ENCODE measurements around the gene ITGAD. TPM values are rescaled to one million over a fixed set of nuclear protein-coding genes. Genes with fewer than 3 reads are reported as not detected.

The ITGAD gene
- total RNA-seq, 3 donors from 2014 or later, result 0.16 to 0.44 TPM; not detected in 1

- intact Hi-C loops (cut with DNase I; ENCODE audit: low total_unique reads), result no loop called here
These were observed 16.4 kb upstream of the ITGAD start for GRCh38 chr16:31376705-31377104.

GRCh38 chr16:31377210-31377903, 15.8 kb upstream of the ITGAD start:
- H3K27me3 ChIP-seq, result no peaks in the 10 kb centered on the region
- no peak for DNase-seq (ENCODE audit: low spot score in 2 of 2)
- no peak overlapping the region for H3K4me3 ChIP-seq
- intact Hi-C loops (cut with DNase I; ENCODE audit: low total_unique reads), result no loop called here
- TF ChIP-seq POLR2AphosphoS5 (IDR thresholded peaks at IDR 0.05) (no peak), POLR2A (IDR thresholded peaks at IDR 0.05) (no peak)
- TF ChIP-seq, protein P1, sequence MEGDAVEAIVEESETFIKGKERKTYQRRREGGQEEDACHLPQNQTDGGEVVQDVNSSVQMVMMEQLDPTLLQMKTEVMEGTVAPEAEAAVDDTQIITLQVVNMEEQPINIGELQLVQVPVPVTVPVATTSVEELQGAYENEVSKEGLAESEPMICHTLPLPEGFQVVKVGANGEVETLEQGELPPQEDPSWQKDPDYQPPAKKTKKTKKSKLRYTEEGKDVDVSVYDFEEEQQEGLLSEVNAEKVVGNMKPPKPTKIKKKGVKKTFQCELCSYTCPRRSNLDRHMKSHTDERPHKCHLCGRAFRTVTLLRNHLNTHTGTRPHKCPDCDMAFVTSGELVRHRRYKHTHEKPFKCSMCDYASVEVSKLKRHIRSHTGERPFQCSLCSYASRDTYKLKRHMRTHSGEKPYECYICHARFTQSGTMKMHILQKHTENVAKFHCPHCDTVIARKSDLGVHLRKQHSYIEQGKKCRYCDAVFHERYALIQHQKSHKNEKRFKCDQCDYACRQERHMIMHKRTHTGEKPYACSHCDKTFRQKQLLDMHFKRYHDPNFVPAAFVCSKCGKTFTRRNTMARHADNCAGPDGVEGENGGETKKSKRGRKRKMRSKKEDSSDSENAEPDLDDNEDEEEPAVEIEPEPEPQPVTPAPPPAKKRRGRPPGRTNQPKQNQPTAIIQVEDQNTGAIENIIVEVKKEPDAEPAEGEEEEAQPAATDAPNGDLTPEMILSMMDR (IDR thresholded peaks at IDR 0.05), result no peak
- H3K4me1 ChIP-seq, result no peaks in the 10 kb centered on the region
- no peak overlapping the region for H3K27ac ChIP-seq
- H3K36me3 ChIP-seq, result no peaks in the 10 kb centered on the region
- H3K9me3 ChIP-seq, result peaks cover 0 to 8% of the 10 kb centered on the region in 2 donors

More at GRCh38 chr16:31376705-31377104, 16.4 kb upstream of the ITGAD start:
- DNase-seq (ENCODE audit: low spot score in 2 of 2), result no peak
- TF ChIP-seq POLR2A (IDR thresholded peaks at IDR 0.05) (no peak), POLR2AphosphoS5 (IDR thresholded peaks at IDR 0.05) (no peak)
- TF ChIP-seq, protein P1 (IDR thresholded peaks at IDR 0.05), result no peak
- H3K27ac ChIP-seq, result no peak overlapping the region
- no peaks in the 10 kb centered on the region for H3K36me3 ChIP-seq
- no peak overlapping the region for H3K4me3 ChIP-seq
- H3K27me3 ChIP-seq, result no peaks in the 10 kb centered on the region
- no peaks in the 10 kb centered on the region for H3K4me1 ChIP-seq
- H3K9me3 ChIP-seq, result peaks cover 0 to 8% of the 10 kb centered on the region in 2 donors

GRCh38 chr16:31380201-31380600, 12.9 kb upstream of the ITGAD start:
- H3K27me3 ChIP-seq, result peaks cover 0 to 6% of the 10 kb centered on the region in 2 donors
- H3K4me3 ChIP-seq, result no peak overlapping the region
- peaks cover 0 to under 1% of the 10 kb centered on the region in 2 donors for H3K9me3 ChIP-seq
- intact Hi-C loops (cut with DNase I; ENCODE audit: low total_unique reads), result no loop called here
- DNase-seq (ENCODE audit: low spot score in 2 of 2), result no peak
- no peak overlapping the region for H3K27ac ChIP-seq
- H3K4me1 ChIP-seq, result no peaks in the 10 kb centered on the region
- TF ChIP-seq, protein P1 (IDR thresholded peaks at IDR 0.05), result no peak
- no peak for TF ChIP-seq POLR2AphosphoS5 (IDR thresholded peaks at IDR 0.05)
- no peak for TF ChIP-seq POLR2A (IDR thresholded peaks at IDR 0.05)
- H3K36me3 ChIP-seq, result no peaks in the 10 kb centered on the region

- no peak overlapping the region for H3K27ac ChIP-seq
- no peak overlapping the region for H3K4me3 ChIP-seq
- no peaks in the 10 kb centered on the region for H3K36me3 ChIP-seq
- TF ChIP-seq POLR2AphosphoS5 (IDR thresholded peaks at IDR 0.05), result no peak
- TF ChIP-seq, protein P1 (IDR thresholded peaks at IDR 0.05), result peak in 2 of 3 donors; percentile 18 to 27
- intact Hi-C loops (cut with DNase I; ENCODE audit: low total_unique reads), result no loop called here
- peak; percentile 33 to 67 for DNase-seq (ENCODE audit: low spot score in 2 of 2)
- peaks cover 0 to 6% of the 10 kb centered on the region in 2 donors for H3K27me3 ChIP-seq
- no peaks in the 10 kb centered on the region for H3K4me1 ChIP-seq
- no peaks in the 10 kb centered on the region for H3K9me3 ChIP-seq
These were observed 10.5 kb upstream of the ITGAD start for GRCh38 chr16:31382485-31383161.

GRCh38 chr16:31385680-31386079, 7.5 kb upstream of the ITGAD start:
- H3K4me3 ChIP-seq, result no peak overlapping the region
- no peak overlapping the region for H3K27ac ChIP-seq
- H3K27me3 ChIP-seq, result peaks cover 0 to 6% of the 10 kb centered on the region in 2 donors
- DNase-seq (ENCODE audit: low spot score in 2 of 2), result no peak
- TF ChIP-seq POLR2A (IDR thresholded peaks at IDR 0.05) (no peak), POLR2AphosphoS5 (IDR thresholded peaks at IDR 0.05) (no peak)
- TF ChIP-seq, protein P1 (IDR thresholded peaks at IDR 0.05), result no peak
- no peaks in the 10 kb centered on the region for H3K36me3 ChIP-seq
- no peaks in the 10 kb centered on the region for H3K4me1 ChIP-seq
- H3K9me3 ChIP-seq, result no peaks in the 10 kb centered on the region
- intact Hi-C loops (cut with DNase I; ENCODE audit: low total_unique reads), result no loop called here

Measured in breast epithelium (tissue), 4 donors.